GM10847 (cell line): Measurements from ENCODE around the gene PIGN.

Experiments
- POLR2A ChIP-seq: IDR thresholded peaks from 2 replicates; pipeline ENCODE4 v1.6.1; 2011; ENCODE audit not compliant: insufficient read length; ENCODE audit errors: extremely low read depth

The PIGN gene

DNA sequence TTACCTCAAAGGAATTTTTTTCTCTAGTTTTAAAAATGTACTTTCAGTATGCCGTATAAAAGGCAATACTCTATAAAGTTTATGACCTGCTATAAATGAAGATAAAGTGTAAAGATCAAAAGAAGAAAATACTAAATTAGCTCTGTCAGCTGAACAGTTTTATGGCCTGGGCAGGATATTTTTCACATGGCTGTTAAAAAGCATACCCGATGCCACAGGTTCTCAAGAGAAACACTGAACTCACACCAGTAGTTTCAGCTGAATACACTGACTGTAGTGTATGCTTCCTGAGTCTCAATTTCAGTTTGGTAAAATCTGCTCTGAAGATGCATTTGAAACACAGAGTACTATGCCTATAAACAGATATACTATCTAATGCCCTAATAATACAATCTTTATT lies 126.0 kb downstream of the PIGN start:
- no peak for TF ChIP-seq POLR2A

DNA sequence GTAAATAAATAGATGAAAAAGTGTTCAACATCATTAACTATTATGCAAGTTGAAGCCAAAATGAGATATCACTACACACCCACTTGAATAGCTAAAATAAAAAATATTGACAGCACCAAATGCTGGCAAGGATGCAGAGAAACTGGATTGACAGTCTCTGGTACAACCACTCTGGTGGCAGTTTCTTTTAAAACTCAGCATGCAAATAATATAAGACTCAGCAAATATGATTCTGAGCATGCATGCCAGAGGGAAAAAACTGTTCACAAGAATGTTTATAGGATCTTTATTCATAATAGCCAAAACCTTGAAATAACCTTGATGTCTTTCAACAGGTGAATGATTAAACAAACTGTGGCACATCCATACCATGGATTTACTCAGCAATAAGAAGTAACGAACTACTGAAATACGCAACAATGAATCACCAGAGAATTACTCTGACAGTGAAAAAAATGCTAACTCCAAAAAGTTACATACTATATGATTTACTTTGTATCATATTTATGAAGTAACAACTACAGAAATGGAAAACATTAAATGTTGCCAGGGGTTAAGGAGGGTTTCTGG lies 131.8 kb downstream of the PIGN start:
- TF ChIP-seq POLR2A = no peak

DNA sequence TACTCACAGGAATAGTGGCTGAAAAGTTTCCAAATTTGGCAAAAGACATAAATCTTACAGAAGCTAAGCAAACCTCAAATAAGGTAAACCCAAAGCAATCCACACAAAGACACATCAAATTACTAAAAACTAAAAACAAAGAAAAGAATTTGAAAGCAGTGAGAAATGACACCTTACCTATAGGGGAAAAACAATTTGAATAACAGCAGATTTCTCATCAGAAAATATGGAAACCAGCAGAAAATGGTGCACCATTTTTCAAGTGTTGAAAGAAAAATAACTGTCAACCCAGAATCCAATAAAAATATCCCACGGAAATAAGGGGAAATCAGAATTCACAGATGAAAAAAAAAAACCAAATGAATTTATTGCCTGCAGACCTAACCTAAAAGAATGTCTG lies 138.6 kb downstream of the PIGN start:
- no peak for TF ChIP-seq POLR2A

DNA sequence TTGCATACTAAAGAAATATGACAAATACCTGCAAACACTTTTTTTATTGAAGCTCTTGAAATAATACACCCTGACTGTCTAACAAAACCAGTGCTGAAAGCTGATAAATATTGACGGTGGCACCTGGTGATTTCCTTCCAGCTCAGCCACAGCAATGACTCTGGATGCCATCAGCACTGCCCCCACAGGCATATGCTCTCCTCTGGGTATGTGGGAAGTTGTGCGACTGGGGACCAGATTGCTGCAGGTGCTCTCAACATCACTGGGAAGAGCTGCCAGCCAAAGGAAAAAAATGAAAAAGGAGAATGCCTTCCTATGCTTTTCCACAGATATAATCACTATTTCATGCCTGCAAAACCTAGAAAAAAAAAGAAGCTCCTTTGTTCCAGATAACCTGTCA lies 141.5 kb downstream of the PIGN start:
- TF ChIP-seq POLR2A = no peak

DNA sequence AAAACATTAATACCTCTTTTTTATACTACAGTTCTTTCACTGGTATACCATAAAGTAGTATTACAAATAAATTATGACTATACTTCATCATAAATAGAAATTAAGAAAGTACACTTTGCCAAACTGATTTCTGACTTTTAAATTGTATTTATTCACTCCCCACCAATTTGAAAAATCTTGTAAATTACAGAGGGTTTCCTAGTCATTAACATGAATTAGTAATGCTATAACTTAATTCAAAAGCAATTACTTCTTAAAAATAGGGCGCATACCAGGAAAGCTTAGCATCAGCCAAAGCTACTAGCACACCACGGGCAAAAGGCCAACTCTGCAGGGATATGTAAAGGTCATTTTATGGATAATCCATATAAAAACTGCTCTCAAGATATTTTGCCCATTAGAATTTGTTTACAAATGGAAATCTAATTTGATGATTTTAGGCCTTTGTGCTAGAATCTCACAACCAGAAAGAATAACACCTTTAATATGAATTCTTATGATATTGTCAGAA lies 142.3 kb downstream of the PIGN start:
- TF ChIP-seq POLR2A = no peak

DNA sequence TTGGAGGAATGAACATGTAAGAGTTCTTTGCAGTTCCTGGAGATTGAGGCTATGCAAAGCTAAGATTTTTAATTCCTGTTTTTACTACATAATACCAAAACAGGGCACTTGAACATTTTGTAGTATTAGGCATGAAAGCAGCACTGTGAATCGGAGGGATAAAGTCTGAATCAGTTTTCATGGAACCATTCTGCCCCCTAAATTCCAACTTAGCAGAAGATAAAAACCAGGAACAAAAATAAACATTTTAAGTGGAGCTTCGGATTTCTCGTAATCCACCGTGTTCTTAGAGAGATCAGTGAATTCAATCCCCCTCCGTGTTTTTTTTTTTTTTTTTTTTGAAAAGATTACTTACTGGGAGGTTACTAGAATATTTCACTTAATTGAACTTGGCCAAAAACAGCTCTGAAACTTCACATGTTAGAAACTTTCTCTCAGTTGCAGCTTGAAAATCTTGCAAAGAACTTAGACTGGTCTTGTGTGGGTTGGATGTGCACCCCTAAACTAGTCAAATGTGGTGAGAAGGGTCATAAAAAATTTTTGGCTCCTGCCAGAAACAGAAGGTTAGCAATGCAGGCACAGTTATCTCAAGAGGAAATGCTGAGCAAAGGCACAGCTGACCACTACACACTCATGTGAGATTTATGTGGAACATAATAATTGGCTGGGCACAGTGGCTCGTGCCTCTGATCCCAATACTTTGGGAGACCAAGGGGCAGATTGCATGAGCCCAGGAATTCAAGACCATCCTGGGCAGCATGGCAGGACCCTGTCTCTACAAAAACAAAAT lies 148.7 kb downstream of the PIGN start:
- no peak for TF ChIP-seq POLR2A

DNA sequence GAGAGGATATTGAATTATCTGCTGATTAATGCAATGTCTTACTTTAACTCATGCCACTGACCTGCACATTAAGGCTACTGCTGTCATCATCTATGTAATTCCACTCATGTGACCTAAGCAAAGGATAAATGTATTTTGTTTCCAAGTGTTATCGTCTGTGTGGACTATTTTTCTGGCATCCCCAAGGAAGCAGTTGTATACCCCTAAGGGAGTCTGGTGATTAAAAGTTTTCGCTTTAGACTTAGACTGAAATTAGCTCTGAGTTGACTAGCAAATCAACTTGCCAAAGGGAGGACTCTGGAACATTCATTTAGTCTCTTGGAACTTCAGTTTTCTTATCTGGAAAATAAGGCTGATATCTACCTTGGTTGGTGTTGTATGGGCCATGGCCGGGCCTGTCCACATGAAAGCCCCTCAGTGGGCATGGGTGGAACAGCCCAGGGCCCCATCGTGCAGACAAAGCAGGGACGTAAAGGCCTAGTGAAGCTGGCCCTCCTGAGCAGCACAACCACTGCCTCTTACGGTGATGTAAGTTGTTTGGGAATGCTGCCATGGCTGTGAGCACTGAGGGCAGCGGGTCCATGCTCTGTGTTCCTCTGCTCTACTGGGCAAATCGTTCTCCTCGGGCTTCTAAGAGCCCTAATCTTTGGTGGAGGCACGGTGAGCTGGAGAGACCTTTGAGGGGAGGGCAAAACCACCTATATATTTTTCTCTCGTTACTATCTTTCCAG lies 149.7 kb downstream of the PIGN start:
- TF ChIP-seq POLR2A = no peak

DNA sequence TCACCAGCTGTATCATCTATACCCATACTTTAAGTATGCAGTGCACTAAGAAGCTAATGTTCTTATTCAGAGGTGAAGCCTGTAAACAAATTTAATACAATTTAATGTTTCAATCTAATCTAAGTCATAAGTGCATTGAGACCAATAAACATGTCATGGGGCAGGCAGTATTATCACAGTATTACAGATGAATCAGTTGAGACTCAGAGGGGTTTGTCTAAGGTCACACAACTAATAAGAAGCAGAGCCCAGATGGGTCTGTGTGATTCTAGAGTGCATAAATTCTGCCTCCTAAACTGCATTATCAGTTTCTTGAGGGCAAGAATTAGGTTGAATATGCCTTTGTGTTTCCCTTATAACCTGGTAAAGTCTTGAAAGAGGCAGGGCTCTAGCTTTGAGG lies 153.1 kb downstream of the PIGN start:
- no peak for TF ChIP-seq POLR2A

DNA sequence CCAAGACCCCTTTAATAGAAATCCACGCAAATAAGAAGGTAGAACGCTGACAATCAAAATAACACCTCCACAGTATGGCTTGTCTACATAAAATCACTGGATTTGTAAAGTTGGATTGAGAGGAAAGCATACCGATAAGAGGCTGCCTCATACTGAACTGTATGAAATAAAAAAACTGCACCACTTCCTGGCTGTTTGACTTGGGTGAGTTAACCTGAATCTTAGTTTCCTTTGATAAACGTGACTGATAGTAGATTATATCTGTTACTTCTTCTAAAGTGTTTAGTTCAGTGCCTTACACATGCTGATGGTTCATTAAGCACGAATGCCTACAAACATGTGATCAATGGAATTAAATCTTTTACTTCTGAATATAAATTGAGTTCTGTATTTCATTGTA lies 153.6 kb downstream of the PIGN start:
- no peak for TF ChIP-seq POLR2A

DNA sequence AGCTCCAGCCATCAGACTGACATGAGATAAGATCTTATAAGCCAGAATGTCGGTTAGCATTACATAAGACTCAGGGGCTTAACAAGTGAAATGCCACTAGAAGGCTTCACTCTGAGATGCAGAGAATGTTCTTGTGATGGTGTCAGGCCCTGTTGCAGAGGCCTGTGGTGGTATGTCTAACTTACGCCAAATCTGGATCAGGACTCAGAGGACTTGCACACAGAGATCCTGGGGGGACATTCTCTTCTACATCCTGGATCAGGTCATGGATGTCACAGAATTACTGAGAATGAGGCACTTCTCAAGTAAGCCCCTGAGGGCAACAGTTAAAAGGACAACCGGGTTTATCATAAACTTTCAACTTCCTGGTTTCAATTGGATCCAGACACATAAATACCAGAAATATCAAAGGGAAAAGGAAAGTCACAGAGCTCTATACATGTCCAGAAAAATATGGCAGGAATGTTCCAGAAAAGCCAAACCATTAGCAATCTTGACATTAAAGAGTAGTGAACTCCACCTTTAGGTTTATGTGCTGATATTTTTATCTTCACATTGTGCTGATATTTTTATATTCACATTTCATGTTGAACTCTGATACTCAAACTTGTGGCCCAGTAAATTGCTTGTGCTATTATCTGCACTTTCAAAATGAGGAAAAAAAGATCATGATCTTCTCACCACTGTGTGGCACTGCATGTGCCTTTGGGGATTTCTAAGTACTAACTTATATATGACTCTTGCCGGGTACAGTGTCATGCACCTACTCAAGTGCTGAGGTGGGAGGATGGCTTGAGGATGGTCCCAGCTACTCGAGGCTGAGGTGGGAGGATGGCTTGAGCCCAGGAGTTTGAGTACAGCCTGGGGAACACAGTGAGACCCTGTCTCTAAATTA lies 156.5 kb downstream of the PIGN start:
- no peak for TF ChIP-seq POLR2A

DNA sequence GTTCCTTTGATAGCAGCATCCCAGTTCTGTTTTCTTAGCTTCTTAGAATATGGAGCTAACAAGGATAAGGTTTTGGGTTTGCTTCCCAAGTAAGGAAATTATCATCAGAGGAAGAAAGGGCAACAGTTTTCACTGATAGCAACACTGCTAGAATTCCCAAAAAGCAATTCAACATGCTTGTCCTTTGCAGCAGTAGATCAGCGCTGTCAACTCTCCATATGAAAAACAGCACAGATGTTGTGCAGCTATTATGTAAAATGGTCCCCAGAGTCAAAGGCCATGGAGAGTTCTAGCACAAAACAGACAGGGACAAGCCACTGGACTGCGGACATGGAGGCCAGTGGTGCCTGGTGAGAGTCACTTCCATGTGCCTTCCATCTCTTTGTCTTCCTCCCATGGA lies 158.1 kb downstream of the PIGN start:
- no peak for TF ChIP-seq POLR2A

DNA sequence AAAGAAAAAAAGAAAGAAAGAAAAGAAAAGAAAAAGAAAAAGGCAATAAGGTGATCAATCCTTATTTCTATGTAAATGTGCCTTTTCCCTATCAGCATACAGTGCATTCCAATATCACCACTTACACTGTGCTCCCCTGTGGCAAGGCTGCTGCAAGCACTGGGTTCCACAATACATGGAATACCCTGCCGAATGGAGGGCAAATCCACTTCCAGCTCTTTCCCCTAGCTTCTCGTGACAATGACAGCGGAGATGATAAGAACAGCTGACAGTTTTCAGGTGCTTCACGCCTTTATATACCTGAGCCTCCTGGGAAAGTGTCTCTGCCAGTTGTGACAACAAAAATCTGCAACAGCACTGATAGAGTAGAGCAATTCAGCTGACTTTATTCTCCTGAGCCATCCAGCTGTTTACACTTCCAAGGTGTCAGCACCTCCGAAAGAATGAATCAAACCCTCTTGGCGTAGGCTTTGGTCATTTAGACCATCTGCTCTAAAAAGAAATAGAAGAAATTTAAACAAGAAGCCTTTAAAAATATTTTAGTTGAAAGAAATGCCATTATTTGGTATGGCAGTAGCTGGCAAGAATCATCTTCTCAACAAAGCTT lies 158.8 kb downstream of the PIGN start:
- no peak for TF ChIP-seq POLR2A

DNA sequence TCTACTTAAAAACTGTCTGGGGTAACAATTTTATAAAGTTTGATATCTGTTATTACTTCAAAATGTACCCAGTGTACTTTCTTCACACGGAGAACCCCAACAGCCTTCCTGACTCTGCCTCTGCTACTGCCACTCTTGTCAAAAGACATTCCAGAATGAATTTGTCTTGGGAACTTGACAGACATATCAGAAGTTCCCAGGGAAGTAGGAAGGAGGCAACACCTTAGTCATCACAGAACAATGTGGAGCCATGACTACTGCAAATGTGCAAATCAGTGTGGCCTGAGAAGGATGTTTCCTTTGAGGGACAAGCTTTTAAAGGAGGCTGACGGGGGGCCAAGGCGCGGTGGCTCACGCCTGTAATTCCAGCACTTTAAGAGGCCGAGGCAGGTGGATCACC lies 160.3 kb downstream of the PIGN start:
- TF ChIP-seq POLR2A = no peak

DNA sequence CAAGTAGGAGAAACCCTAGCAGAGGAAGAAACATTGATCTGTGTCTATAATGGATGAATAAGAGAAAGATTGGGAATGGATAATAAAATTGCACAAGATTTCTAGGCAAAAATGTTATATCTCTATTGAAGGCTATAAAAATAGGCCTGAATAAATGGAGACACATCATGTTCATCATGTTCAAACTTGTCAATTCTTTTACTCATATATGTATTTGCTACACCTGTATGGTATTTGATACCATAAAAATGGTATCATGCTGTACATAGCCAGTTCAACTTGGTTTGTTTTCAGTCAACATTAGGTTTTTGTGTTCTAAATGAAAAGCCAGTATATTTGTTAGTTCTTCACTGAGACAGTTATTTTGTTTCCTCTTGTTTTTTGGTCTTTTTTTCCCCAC lies 161.9 kb downstream of the PIGN start:
- TF ChIP-seq POLR2A = no peak

DNA sequence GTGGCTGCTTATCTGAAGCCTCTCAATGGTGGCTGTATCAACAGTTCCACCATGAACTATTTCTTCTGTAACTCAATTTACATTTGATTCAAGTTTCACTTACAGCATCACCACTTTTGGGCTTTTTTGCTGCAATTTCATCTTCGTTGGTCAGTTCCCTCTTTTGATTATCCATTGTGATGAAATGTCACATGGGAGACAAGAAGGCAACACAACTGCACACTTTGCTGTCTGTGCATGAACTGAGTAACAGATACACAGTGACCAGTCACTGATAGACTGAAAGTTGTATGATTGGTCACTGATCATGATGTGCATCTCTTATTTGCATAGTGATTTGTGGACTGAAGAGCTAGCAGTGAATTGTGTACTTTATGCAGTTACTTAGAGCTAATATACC lies 163.3 kb downstream of the PIGN start:
- no peak for TF ChIP-seq POLR2A
